HAP-1 (cell line): Measurements from ENCODE around the gene UBAP2.

Source experiments
- DNase-seq, 2 experiments: peaks; one replicate each; pipeline ENCODE4 v3.0.0-alpha.2; 2016 to 2020; ENCODE audit warnings: low spot score in 2 of 2
- H3K27me3 ChIP-seq: fragments of 250-450 bp; sonication (Bioruptor Pico); 2 replicates; pipeline ENCODE4 v1.5.1; 2020; ENCODE audit warnings: low read depth, mild to moderate bottlenecking, moderate library complexity
- H3K36me3 ChIP-seq: fragments of 250-450 bp; sonication (Bioruptor Pico); replicated peaks from 2 replicates; pipeline ENCODE4 v1.5.1; 2020; ENCODE audit warnings: mild to moderate bottlenecking
- H3K4me1 ChIP-seq: fragments of 250-450 bp; sonication (Bioruptor Pico); 2 replicates; pipeline ENCODE4 v1.5.1; 2020; ENCODE audit warnings: mild to moderate bottlenecking
- H3K4me3 ChIP-seq: fragments of 250-450 bp; sonication (Bioruptor Pico); 2 replicates; pipeline ENCODE4 v1.5.1; 2020; ENCODE audit warnings: mild to moderate bottlenecking, moderate library complexity
- H3K9me3 ChIP-seq: fragments of 250-450 bp; sonication (Bioruptor Pico); 2 replicates; pipeline ENCODE4 v1.5.1; 2020; ENCODE audit warnings: mild to moderate bottlenecking, moderate library complexity
- in situ Hi-C: fragments of 300-500 bp; cut with MboI; formaldehyde crosslinking; loops from 3 replicates; pipeline ENCODE4 v1.14.3; 2020; ENCODE audit warnings: low sequenced_read_pairs, inconsistent platforms, mixed read lengths

UBAP2 gene, protein sequence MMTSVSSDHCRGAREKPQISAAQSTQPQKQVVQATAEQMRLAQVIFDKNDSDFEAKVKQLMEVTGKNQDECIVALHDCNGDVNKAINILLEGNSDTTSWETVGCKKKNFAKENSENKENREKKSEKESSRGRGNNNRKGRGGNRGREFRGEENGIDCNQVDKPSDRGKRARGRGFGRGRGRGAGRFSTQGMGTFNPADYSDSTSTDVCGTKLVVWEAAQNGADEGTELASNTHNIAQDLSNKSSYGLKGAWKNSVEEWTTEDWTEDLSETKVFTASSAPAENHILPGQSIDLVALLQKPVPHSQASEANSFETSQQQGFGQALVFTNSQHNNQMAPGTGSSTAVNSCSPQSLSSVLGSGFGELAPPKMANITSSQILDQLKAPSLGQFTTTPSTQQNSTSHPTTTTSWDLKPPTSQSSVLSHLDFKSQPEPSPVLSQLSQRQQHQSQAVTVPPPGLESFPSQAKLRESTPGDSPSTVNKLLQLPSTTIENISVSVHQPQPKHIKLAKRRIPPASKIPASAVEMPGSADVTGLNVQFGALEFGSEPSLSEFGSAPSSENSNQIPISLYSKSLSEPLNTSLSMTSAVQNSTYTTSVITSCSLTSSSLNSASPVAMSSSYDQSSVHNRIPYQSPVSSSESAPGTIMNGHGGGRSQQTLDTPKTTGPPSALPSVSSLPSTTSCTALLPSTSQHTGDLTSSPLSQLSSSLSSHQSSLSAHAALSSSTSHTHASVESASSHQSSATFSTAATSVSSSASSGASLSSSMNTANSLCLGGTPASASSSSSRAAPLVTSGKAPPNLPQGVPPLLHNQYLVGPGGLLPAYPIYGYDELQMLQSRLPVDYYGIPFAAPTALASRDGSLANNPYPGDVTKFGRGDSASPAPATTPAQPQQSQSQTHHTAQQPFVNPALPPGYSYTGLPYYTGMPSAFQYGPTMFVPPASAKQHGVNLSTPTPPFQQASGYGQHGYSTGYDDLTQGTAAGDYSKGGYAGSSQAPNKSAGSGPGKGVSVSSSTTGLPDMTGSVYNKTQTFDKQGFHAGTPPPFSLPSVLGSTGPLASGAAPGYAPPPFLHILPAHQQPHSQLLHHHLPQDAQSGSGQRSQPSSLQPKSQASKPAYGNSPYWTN

DNA sequence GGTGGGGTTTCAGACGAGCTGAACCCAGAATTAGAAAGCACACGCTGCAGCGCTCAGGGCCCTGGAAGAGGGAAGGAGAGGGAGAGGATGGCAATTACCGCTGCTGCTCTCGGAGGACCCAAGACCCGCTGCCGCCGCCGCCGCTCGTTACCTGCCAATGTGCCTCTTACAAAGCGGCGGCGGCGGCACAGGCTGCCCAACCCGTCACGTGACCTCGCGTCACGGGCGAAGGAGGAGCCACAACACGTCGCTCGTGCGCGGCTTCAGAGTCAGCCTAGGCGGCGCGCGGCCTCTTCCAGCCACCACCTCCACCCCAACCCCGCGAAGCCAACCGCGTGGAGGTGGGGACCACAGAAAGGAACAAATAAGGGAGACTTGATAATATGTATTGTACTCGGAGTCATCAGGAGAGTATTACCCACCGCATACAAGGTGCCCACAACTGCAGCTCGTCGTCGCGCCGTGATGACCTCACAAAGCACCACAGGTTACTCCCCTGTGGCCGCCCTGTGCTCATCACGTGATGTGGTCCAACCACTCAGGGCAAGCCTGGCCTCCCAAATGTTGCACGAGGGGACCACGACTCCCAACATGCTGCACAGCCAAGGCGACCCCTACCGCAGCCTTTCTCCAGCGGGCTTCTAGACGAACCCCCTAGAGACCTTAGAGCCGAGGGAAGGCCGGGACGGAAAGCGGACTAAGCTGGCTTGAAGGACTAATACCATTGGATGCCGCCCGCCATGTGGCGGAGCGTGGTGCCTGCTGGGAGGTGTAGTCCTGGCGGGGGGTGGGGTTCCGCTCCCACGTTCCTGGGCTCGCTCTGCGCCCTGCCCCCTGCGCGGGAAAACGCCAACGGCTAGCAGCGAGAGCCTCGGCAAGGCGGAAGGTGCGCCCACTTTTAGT lies at the start of gene UBAP2:
Gene UBAP2 (minus strand): TSS at position 161 of the 903 bp plus-strand sequence. CDS start 31,739 bp downstream, outside the sequence.
- in situ Hi-C loops = no loop called here

DNA sequence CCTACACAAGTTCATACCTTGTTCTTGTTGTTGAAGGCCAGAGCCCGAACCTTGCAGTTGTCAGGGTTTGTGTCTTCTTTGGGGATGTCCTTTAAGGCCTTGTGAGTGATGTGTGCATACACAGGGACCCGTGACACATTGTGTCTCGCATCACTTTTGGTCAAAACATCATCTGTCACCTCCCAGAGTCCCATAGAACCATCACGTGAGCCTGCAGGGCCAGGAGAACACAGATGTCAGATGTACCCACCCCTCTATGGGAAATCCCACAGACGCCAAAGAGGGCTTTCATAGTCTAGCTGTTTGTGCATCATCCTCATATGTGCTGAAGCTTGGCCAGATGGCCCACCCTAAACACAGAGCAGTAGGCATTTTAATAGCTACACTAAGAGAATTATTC lies 49.6 kb upstream of the UBAP2 start:
- Histone ChIP-seq H3K4me3 (no peak overlapping the region), H3K27me3 (no peaks in the 10 kb centered on the region), H3K36me3 (peaks cover 55% of the 10 kb centered on the region), H3K9me3 (no peaks in the 10 kb centered on the region), H3K4me1 (no peaks in the 10 kb centered on the region)
- DNase-seq = no peak
- in situ Hi-C loops = no loop called here

More for the DNA sequence above, at the start of gene UBAP2:
- Histone ChIP-seq H3K4me1 (peaks cover 16% of the 10 kb centered on the region), H3K27me3 (no peaks in the 10 kb centered on the region), H3K4me3 (peak within 1 kb of the TSS; percentile 77), H3K36me3 (peaks cover 5% of the 10 kb centered on the region; the same call in 1 of the 2 replicates), H3K9me3 (peaks cover 2% of the 10 kb centered on the region; the same call in 1 of the 2 replicates)
- DNase-seq = peak; percentile 94 to 98

DNA sequence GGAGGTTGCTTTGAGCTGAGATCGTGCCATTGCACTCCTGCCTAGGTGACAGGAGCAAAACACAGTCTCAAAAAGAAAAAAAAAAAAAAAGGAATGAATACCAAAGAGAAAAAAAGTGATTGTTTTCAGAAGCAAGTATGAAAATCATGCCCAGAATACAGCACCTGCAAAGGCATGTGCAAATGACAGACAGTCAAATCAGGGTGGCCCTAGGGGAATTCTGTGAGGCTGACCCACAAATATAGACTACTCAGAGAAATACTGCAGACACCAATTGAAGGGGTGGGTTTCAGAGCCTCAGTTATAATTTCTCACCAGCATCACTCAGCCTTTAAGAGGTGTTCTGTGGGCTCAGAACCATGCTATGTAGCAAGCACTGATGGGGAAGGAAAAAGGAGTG lies 49.2 kb upstream of the UBAP2 start:
- no peaks in the 10 kb centered on the region for H3K27me3 ChIP-seq
- peaks cover 58% of the 10 kb centered on the region for H3K36me3 ChIP-seq
- DNase-seq = no peak
- no peaks in the 10 kb centered on the region for H3K4me1 ChIP-seq
- no peak overlapping the region for H3K4me3 ChIP-seq
- H3K9me3 ChIP-seq = no peaks in the 10 kb centered on the region
- in situ Hi-C loops = no loop called here

DNA sequence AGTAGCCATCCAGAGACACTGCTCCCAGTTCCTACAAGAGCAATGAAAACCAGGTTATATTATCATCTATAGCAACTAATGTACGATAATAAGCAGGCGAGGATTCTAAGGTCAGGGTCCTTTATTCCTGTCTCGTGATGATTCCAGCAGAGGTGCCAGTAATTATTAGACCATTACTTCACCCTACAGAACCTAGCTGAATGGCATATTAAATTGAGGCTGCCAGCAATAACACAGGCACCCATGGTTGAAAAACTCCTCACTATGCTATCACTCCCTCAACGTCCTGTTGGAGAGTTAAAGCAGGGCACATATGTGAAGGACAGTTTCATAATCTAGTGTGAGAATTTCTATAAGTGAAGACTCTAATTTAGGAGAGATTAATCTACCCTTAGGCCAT lies 48.1 kb upstream of the UBAP2 start:
- H3K36me3 ChIP-seq = peaks cover 61% of the 10 kb centered on the region
- H3K4me1 ChIP-seq = no peaks in the 10 kb centered on the region
- H3K4me3 ChIP-seq = no peak overlapping the region
- H3K27me3 ChIP-seq = no peaks in the 10 kb centered on the region
- no peaks in the 10 kb centered on the region for H3K9me3 ChIP-seq
- in situ Hi-C loops = no loop called here
- DNase-seq = no peak

DNA sequence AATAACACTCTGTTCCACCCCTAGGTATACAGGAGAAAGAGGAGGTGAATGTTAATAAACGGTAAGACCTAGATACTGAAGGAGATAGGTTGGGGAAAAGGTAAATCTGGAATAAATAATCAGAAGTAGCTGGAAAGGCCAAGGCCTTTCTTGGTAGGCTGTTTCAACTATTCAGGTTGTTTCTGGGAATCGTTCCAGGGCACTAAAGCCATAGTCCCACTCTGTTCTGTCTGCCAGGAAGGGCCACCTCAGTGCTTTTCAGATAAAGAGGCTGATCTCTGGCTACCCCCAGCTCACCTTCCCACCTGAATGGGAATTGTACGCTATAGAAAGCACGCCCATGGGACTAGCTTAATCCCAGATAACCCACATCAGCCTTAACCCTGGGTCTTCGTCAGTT lies 44.9 kb upstream of the UBAP2 start:
- in situ Hi-C loops = no loop called here
- no peak overlapping the region for H3K4me3 ChIP-seq
- H3K4me1 ChIP-seq = no peaks in the 10 kb centered on the region
- peaks cover 72% of the 10 kb centered on the region for H3K36me3 ChIP-seq
- DNase-seq = no peak
- no peaks in the 10 kb centered on the region for H3K27me3 ChIP-seq
- no peaks in the 10 kb centered on the region for H3K9me3 ChIP-seq

DNA sequence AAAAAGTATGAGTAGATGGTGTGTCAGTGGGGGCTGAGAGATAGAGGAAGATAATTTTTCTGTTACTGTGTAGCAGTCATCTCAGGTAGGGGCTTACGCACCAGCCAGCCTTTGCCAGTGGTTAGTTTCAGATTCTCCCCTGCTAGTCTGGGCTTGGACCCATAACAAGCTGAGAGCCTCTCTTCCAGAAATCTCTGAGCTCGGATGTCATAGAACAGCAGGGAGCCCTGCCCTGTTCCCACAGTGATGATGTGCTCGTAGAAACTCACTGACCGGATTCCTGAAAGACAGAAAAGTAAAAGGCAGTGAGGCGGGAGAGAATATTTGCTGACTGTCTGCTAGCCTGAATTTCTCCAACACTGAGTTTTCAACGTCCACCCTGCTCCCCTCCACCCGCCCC lies 40.6 kb upstream of the UBAP2 start:
- H3K9me3 ChIP-seq = no peaks in the 10 kb centered on the region
- in situ Hi-C loops = no loop called here
- no peak for DNase-seq
- H3K36me3 ChIP-seq = peaks cover 76% of the 10 kb centered on the region
- no peaks in the 10 kb centered on the region for H3K27me3 ChIP-seq
- H3K4me1 ChIP-seq = no peaks in the 10 kb centered on the region
- no peak overlapping the region for H3K4me3 ChIP-seq

DNA sequence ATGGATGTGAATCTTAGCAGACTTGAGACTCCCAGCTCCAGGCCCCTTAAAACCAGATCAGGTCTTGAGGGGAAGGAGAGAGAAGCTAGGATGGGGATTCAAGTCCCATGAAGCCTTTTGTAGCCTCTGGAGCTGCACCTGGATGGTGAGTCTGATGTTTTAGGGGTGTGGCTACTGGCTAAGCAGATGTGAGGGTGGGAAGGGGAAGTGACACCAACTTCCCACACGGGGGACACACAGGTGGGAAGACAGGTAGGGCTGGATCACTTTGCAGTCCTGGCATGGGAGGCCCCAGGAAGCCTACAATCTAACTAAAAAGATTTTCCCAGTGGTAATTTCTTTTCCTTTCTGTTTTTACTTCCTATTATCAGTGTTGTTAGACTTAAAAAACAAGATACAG lies 38.7 kb upstream of the UBAP2 start:
- Histone ChIP-seq H3K36me3 (peaks cover 58% of the 10 kb centered on the region), H3K4me1 (no peaks in the 10 kb centered on the region), H3K27me3 (no peaks in the 10 kb centered on the region), H3K4me3 (no peak overlapping the region), H3K9me3 (no peaks in the 10 kb centered on the region)
- in situ Hi-C loops = no loop called here
- no peak for DNase-seq

DNA sequence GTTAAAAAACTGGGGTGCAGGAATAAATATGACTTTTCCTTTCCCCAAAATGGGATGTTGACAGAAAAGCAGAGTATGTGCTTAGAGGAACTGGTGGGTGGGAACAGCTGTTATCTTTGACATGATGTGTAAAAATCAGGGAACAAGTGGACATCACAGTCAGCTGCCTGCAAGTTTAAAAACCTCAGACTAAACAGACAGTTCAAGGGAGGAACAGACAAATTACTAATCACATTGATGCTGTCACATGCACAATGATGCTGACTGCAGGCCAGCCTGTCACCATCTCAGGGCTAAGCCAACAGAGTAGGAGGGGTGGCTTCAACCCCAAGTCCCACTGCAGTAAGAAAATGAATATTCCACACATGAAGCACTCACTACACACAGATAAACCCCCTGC lies 38.2 kb upstream of the UBAP2 start:
- no peaks in the 10 kb centered on the region for H3K4me1 ChIP-seq
- no peak overlapping the region for H3K4me3 ChIP-seq
- H3K9me3 ChIP-seq = no peaks in the 10 kb centered on the region
- in situ Hi-C loops = no loop called here
- DNase-seq = no peak
- H3K27me3 ChIP-seq = no peaks in the 10 kb centered on the region
- H3K36me3 ChIP-seq = peaks cover 53% of the 10 kb centered on the region

DNA sequence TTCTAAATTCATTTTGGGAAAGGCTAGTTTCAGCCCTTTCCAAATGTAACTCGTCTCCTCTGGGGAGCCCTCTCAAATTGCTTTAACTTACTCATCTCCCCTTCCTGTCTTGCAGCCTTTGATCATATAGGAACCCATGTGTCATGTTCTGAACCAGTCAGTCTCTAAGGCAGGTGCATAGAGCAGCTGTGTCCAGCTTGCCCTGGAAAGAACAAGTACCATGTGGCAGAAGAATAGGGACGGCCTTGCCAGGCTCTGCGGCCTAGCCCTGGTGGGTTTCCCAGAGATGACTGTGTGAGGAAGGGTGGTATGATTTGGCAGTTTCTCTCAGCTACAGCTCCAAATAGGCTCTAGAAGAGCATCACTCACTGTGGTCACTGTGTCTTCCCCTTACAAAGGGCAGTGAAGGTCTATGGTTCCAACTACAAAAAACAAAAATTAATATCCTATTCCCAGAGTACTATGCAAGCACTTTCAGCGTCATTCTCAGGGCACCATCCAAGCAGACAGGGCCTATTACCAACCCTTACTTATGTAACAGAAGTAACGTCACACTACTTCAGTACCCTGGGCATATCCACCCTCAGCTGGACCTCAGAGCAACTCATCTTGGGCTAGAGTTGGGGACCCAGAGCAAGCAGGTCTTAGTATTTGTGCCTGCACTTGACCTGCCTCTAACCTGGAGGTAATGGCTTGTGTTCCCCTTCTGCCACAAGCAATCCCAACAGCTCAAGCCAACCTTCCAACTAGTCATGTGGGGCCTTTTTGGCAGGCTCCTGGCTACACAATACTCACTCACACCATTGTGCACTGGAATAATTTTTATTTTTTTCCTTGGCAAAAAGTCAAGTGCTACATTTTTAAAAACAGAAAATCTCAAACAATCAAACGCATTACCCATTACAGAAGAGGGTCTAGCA lies 37.2 kb upstream of the UBAP2 start:
- H3K4me3 ChIP-seq = no peak overlapping the region
- no peaks in the 10 kb centered on the region for H3K27me3 ChIP-seq
- H3K36me3 ChIP-seq = peaks cover 50% of the 10 kb centered on the region
- no peaks in the 10 kb centered on the region for H3K9me3 ChIP-seq
- in situ Hi-C loops = no loop called here
- H3K4me1 ChIP-seq = no peaks in the 10 kb centered on the region
- DNase-seq = no peak

DNA sequence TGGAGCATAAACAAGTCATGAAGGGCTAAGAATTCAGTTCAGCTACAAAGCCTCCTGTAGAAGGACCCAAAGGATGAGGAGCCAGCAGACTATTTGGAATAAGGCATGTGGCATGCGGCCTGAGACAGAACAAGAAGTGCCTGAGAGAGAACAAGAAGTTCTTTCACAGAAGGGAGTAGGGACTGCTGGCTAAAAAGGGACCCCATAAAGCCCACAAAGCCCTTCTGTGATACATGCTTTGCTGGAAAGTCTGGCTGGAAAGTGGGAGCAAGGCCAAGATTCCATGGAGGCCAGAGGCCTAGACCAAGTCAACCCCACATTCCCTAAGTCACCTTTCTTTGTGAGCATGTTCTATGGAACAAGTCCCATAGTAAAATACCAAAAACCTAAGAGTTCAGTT lies 35.9 kb upstream of the UBAP2 start:
- DNase-seq = no peak
- no peaks in the 10 kb centered on the region for H3K4me1 ChIP-seq
- in situ Hi-C loops = no loop called here
- no peaks in the 10 kb centered on the region for H3K9me3 ChIP-seq
- H3K36me3 ChIP-seq = peaks cover 39% of the 10 kb centered on the region
- H3K4me3 ChIP-seq = no peak overlapping the region
- no peaks in the 10 kb centered on the region for H3K27me3 ChIP-seq

DNA sequence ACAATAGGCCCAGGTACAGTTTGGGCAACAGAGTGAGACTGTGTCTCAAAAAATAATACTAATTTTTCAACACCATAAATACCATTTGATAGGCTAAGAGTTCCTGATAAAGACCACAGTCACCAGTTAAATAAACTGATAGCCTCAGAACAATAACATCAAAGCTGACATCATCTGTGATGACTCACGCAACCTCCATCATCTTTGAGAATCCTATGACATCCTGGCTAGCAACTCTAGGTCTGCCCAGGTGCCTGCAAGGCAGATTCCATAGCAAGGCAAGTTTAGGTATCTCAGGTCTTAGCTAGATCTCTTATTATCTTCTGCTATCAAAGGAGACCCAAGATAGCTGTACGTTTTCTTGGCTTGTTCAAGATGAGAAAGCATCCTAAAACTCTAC lies 30.5 kb upstream of the UBAP2 start:
- H3K4me3 ChIP-seq = no peak overlapping the region

DNA sequence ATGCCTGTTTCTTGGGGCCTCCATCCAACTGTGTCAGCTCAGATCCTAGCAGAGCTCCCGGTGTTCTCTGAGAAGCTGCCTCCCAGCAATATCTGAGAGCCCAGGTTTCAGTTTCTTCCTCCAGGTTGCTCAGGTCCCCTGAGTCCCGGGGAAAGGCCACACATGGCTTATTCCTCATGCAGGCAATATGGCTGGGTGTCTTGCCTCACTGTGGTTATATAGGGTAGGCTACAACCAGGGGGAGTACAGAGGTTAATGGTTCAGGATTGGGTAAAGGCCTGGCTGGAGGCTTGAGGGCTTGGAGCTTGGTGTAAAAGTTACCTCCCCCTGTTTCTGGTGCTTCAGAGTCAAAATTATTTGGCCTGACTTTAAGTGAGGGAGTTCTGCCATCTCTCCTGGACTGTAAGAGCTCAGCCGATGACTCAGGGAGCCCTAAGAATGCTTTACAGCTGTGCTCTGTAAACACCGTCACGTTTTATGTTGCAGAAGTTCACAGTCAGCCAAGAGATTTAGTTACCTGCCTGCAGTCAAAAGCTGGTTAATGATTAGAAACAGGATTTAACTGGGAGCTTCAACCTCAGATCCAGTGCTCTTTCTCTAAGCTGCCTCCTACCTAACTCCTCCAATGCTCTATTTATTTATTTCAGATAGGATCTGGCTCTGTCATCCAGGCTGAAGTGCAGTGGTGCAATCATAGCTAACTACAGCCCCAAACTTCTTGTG lies 24.3 kb upstream of the UBAP2 start:
- H3K36me3 ChIP-seq = no peaks in the 10 kb centered on the region
- DNase-seq = no peak
- in situ Hi-C loops = no loop called here
- H3K27me3 ChIP-seq = no peaks in the 10 kb centered on the region
- H3K9me3 ChIP-seq = no peaks in the 10 kb centered on the region
- no peaks in the 10 kb centered on the region; the same call in 1 of the 2 replicates for H3K4me1 ChIP-seq
- no peak overlapping the region for H3K4me3 ChIP-seq

More for the DNA sequence above, 30.5 kb upstream of the UBAP2 start:
- no peak for DNase-seq
- Histone ChIP-seq H3K9me3 (no peaks in the 10 kb centered on the region), H3K4me1 (no peaks in the 10 kb centered on the region), H3K27me3 (no peaks in the 10 kb centered on the region), H3K36me3 (no peaks in the 10 kb centered on the region)
- in situ Hi-C loops = no loop called here
